H54 (cell line): ENCODE measurements around the gene ESRP2.

ENCODE experiments used
- DNase-seq: peaks from one replicate; pipeline ENCODE4 v3.0.0; 2011; ENCODE audit warnings: low spot score, mixed read lengths; ENCODE audit not compliant: insufficient read length
- FAIRE-seq: peaks from 3 replicates; lab custom pipeline; 2011; peaks lifted over from hg19 to GRCh38; lab: Jason Lieb, UNC
- POLR2A ChIP-seq: IDR thresholded peaks from 2 replicates; pipeline ENCODE4 v1.6.1; 2011; ENCODE audit warnings: low read depth, mild to moderate bottlenecking, low read length

Gene ESRP2

GRCh38 chr16:68238029-68238345 lies 2.1 kb upstream of the ESRP2 start:
- DNase-seq (no peak), FAIRE-seq (no peak)
- TF ChIP-seq POLR2A = no peak

- peak; percentile 97 for DNase-seq
- FAIRE-seq = peak; percentile 97
- peak; percentile 96 for TF ChIP-seq POLR2A
Observed at GRCh38 chr16:68237243-68238028, 1.5 kb upstream of the ESRP2 start.

- DNase-seq = no peak
- no peak for FAIRE-seq
- no peak for TF ChIP-seq POLR2A
Observed at GRCh38 chr16:68236826-68237242, 907 bp upstream of the ESRP2 start.

- no peak for TF ChIP-seq POLR2A
- FAIRE-seq (no peak), DNase-seq (no peak)
Observed at GRCh38 chr16:68236137-68236825, 354 bp upstream of the ESRP2 start.

GRCh38 chr16:68235108-68235886 lies 630 bp downstream of the ESRP2 start:
- FAIRE-seq = no peak
- DNase-seq = no peak
- no peak for TF ChIP-seq POLR2A

- TF ChIP-seq POLR2A = no peak
- no peak for FAIRE-seq
- no peak for DNase-seq
Observed at GRCh38 chr16:68234188-68235107, 1.5 kb downstream of the ESRP2 start.

- no peak for TF ChIP-seq POLR2A
- DNase-seq = no peak
- no peak for FAIRE-seq
Observed at GRCh38 chr16:68233835-68234187, 2.1 kb downstream of the ESRP2 start.

GRCh38 chr16:68233085-68233834 lies 2.7 kb downstream of the ESRP2 start:
- FAIRE-seq (no peak), DNase-seq (no peak)
- no peak for TF ChIP-seq POLR2A

GRCh38 chr16:68232335-68232734 lies 3.6 kb downstream of the ESRP2 start:
- no peak for FAIRE-seq
- DNase-seq = no peak
- no peak for TF ChIP-seq POLR2A

- no peak for TF ChIP-seq POLR2A
- FAIRE-seq = no peak
Observed at GRCh38 chr16:68231384-68232136, 4.4 kb downstream of the ESRP2 start.

GRCh38 chr16:68230956-68231355 lies 5.0 kb downstream of the ESRP2 start:
- FAIRE-seq (no peak), DNase-seq (no peak)
- TF ChIP-seq POLR2A = no peak

More at GRCh38 chr16:68231384-68232136, 4.4 kb downstream of the ESRP2 start:
- DNase-seq = no peak

- TF ChIP-seq POLR2A = no peak
- FAIRE-seq = no peak
- DNase-seq = no peak
Observed at GRCh38 chr16:68230176-68230571, 5.8 kb downstream of the ESRP2 start.
